HG03196 (cell line): ENCODE measurements around the gene ZNF835.
"Not testable (repeated sequence)": the region's sequence is repeated elsewhere in the genome, so short reads cannot be mapped to it uniquely, and the experiment has no call there.

ENCODE experiments used
- ATAC-seq: cut with Tn5 transposase; IDR thresholded peaks from one replicate; pipeline ENCODE4 v1.9.1; 2021; ENCODE audit not compliant: unreplicated experiment

ZNF835 gene

GRCh38 chr19:56671613-56671994, at the start of gene ZNF835:
Gene ZNF835, minus strand, starts transcription at chr19:56671757. Its CDS starts 6,559 bp downstream, at chr19:56665198.
- ATAC-seq = no peak

- no peak for ATAC-seq
Observed at GRCh38 chr19:56720281-56720680, 48.7 kb upstream of the ZNF835 start.

GRCh38 chr19:56718231-56718630, 46.7 kb upstream of the ZNF835 start:
- ATAC-seq = no peak

DNA sequence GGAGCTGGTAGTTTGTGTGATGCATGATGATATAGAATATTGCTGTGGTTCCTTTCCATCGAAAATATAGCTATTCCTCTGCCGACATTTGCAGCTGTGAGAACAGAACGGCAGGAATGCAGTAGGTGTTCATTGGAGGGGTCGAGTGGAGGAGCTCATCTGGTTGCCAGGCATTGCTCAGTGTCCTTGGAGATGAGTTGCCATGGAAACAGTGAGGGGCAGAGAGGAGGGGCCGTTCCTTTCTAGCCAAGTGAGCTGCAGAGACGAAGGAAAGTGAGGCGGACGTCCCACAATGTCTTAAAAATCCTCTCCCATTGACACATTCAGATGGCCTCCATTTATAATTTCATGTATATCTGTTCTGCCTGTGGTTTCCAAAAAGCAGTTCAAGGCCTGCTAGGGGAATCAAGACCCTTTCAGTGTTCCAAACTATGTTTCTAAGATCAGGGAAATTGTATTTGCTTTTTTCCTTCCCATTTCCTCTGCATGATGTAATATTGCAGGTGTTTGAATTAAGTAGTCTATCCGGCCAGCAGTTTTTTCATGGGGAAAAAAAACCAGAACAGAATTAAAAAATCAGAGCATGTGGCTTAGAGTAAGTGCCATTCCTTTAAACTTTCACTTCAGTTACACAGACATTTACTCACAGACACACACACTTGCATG, 41.2 kb upstream of the ZNF835 start:
- ATAC-seq = no peak

DNA sequence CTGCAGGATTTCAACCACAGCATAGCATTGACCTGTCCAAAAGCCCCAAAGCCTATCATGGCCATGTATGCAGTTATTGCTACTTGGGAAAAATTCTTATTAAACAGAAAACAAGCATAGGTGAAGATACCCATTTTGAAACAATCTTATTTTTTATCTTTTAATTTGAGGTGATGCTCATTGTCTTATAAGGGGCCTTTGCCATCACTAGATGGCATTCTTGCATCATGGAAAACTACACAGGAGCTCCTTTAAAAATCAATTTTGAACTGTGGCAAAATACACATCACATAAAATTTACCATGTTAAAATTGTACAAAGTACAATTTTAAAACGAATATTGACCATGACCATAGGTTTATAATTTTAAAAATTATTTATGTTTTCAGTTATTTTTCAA, 38.9 kb upstream of the ZNF835 start:
- ATAC-seq = no peak

DNA sequence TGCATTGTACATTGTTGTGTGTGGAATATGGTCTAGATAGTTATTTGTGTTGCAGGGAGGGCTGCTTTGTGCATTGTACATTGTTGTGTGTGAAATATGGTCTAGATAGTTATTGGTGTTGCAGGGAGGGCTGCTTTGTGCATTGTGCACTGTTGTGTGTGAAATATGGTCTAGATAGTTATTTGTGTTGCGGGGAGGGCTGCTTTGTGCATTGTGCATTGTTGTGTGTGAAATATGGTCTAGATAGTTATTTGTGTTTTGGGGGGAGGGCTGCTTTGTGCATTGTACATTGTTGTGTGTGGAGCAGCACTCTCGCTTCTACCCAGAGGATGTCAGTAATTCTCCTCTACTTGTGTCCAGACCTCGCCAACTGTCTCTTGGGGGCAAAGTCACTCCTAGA, 36.3 kb upstream of the ZNF835 start:
- ATAC-seq = no peak

- no peak for ATAC-seq
Observed at GRCh38 chr19:56705939-56706338, 34.4 kb upstream of the ZNF835 start.

DNA sequence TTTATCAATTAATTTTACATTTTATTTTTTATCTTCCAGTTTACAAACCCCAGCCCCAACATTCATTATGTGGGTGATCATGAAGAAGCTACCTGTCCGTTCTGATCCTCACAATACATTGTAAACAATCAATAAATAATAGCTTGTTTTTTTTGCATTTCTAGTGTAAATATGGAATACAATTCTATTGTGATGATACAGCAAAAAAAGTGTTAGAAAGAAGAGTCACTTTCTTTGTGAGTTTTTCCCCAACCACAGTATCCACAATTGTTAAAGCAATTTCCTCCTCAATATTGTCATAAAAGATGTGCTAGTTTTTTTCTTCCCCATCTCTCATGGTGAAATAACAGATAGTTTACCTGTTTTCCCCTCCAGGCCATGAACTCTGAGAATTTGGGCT, 30.3 kb upstream of the ZNF835 start:
- ATAC-seq = no peak

GRCh38 chr19:56699552-56699951, 28.0 kb upstream of the ZNF835 start:
- no peak for ATAC-seq

GRCh38 chr19:56692206-56692895, 20.8 kb upstream of the ZNF835 start:
- ATAC-seq = no peak

- no peak for ATAC-seq
Observed at GRCh38 chr19:56690670-56691069, 19.1 kb upstream of the ZNF835 start.

GRCh38 chr19:56689198-56689597, 17.6 kb upstream of the ZNF835 start:
- ATAC-seq = no peak

- ATAC-seq = no peak
Observed at GRCh38 chr19:56687031-56687430, 15.5 kb upstream of the ZNF835 start.

- ATAC-seq = no peak
Observed at GRCh38 chr19:56683116-56683515, 11.6 kb upstream of the ZNF835 start.

- ATAC-seq = no peak
Observed at GRCh38 chr19:56681702-56682101, 10.1 kb upstream of the ZNF835 start.

DNA sequence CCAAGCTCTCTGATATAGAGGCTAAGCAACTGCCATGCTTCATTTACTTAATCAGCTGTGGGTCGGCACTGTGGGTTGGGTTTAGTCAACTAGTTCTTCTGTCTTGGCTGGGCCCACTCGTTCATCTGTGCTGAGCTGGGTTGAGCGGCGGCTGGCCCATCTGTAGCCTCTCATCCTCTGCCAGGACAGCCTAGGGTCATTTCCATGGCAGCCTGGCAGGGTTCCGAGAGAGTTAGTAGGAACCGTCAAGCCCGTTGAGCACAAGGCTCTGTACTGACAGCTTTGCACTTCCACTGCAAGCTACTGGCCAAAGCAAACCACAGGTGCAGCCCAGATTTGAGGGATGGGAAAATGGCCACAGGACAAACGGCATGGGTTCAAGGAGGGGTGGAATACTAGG, 6.6 kb upstream of the ZNF835 start:
- ATAC-seq = no peak

GRCh38 chr19:56672610-56673009, 1.1 kb upstream of the ZNF835 start:
- not testable (repeated sequence) for ATAC-seq

- ATAC-seq = no peak
Observed at GRCh38 chr19:56670961-56671612, 470 bp downstream of the ZNF835 start.

GRCh38 chr19:56670401-56670960, 1.1 kb downstream of the ZNF835 start:
- ATAC-seq = no peak

GRCh38 chr19:56668676-56669075, 2.9 kb downstream of the ZNF835 start:
- ATAC-seq = no peak

DNA sequence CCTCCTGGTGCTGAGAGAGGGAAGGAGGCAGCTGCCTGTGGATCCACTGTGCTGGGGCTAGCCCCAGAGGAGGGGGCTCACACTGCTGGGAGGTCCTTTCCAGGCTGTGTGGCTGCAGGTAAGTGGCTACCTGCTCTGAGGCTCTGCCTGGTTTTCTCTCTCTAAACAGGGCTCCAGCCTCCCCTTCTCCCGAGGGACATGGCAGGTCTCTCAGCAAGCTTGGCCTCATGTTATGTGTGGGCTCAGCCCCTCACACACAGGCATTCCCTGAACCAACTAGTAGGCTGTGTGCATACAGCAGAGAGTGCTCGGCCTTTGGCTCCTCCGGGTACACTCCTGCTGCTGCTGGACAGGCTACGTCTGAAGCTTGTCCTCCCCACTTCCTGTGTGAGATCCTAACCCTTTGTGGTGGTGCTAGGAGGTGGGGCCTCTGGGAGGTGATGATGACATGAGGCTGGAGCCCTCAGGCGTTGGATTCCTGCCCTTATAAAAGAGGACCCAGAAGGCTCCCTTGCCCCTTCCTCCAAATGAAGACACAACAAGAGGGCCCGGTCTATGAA, 4.2 kb downstream of the ZNF835 start:
- ATAC-seq = no peak

- no peak for ATAC-seq
Observed at GRCh38 chr19:56664511-56664910, 7.0 kb downstream of the ZNF835 start.
